SK-MEL-5 (cell line): ENCODE data around the gene FBXL17. TPM values are rescaled to one million over a fixed set of nuclear protein-coding genes. Genes with fewer than 3 reads are reported as not detected.
A peak's percentile ranks its signal among the peaks of the same experiment; 100 is the strongest.

ENCODE experiments used
- DNase-seq: peaks from one replicate; pipeline ENCODE4 v3.0.0-alpha.2; 2016; ENCODE audit warnings: low read depth, low spot score
- in situ Hi-C: cut with HindIII; loops from 2 replicates; pipeline ENCODE4 v1.10.0; 2016; ENCODE audit warnings: low sequenced_read_pairs, high pct_unique_total_duplicates, low pct_unique_long_range_greater_than_20kb
- total RNA-seq: library from RNA; depleted of rRNA; stranded (reverse); fragments of >200 nt; shearing (Covaris generic); gene quantifications from 2 replicates; pipeline ENCODE4 v1.2.3, GENCODE V29; 2014

Gene FBXL17
- total RNA-seq, 1 experiment from 2014 or later = 10.0 TPM

- in situ Hi-C loops = no loop called here
- no peak for DNase-seq
Measured at GRCh38 chr5:108340131-108340530, 41.8 kb downstream of the FBXL17 start.

GRCh38 chr5:108339220-108339619 lies 42.7 kb downstream of the FBXL17 start:
- DNase-seq = no peak
- in situ Hi-C loops = no loop called here

- DNase-seq = no peak
- in situ Hi-C loops = no loop called here
Measured at GRCh38 chr5:108334225-108334624, 47.7 kb downstream of the FBXL17 start.

GRCh38 chr5:108326982-108327381 lies 54.9 kb downstream of the FBXL17 start:
- in situ Hi-C loops = no loop called here
- no peak for DNase-seq

GRCh38 chr5:108324886-108325285 lies 57.0 kb downstream of the FBXL17 start:
- in situ Hi-C loops = no loop called here

GRCh38 chr5:108321341-108321740 lies 60.6 kb downstream of the FBXL17 start:
- in situ Hi-C loops = no loop called here
- DNase-seq = no peak

More at GRCh38 chr5:108324886-108325285, 57.0 kb downstream of the FBXL17 start:
- no peak for DNase-seq

- in situ Hi-C loops = no loop called here
- no peak for DNase-seq
Measured at GRCh38 chr5:108320231-108320630, 61.7 kb downstream of the FBXL17 start.

GRCh38 chr5:108315829-108316228 lies 66.1 kb downstream of the FBXL17 start:
- DNase-seq = peak; percentile 50
- in situ Hi-C loops = no loop called here

GRCh38 chr5:108312258-108312657 lies 69.6 kb downstream of the FBXL17 start:
- DNase-seq = no peak
- in situ Hi-C loops = no loop called here

GRCh38 chr5:108311682-108312081 lies 70.2 kb downstream of the FBXL17 start:
- DNase-seq = no peak
- in situ Hi-C loops = no loop called here

GRCh38 chr5:108303611-108304010 lies 78.3 kb downstream of the FBXL17 start:
- in situ Hi-C loops = no loop called here
- DNase-seq = no peak

- in situ Hi-C loops = no loop called here
- DNase-seq = no peak
Measured at GRCh38 chr5:108303086-108303485, 78.8 kb downstream of the FBXL17 start.

GRCh38 chr5:108297042-108297601 lies 84.8 kb downstream of the FBXL17 start:
- in situ Hi-C loops = no loop called here
- no peak for DNase-seq

- in situ Hi-C loops = no loop called here
- DNase-seq = no peak
Measured at GRCh38 chr5:108295578-108296368, 86.1 kb downstream of the FBXL17 start.

- DNase-seq = no peak
- in situ Hi-C loops = no loop called here
Measured at GRCh38 chr5:108280960-108281569, 100.8 kb downstream of the FBXL17 start.

GRCh38 chr5:108280248-108280647 lies 101.7 kb downstream of the FBXL17 start:
- in situ Hi-C loops = no loop called here
- no peak for DNase-seq

GRCh38 chr5:108278285-108279240 lies 103.3 kb downstream of the FBXL17 start:
- no peak for DNase-seq
- in situ Hi-C loops = no loop called here
